ENCODE measurements around the gene KIZ. TPM values are rescaled to one million over a fixed set of nuclear protein-coding genes. Genes with fewer than 3 reads are reported as not detected.

The KIZ gene
- total RNA-seq, 1 donor = 19.4 TPM

- peak; percentile 18 for DNase-seq (ENCODE audit: low read depth)
- H3K4me3 ChIP-seq (ENCODE audit: low read depth, low read length) = no peak overlapping the region
- no peak for TF ChIP-seq CTCF (IDR thresholded peaks at IDR 0.05; ENCODE audit: insufficient read depth, low read length)
Observed at GRCh38 chr20:21191839-21192238, 66.0 kb downstream of the KIZ start.

GRCh38 chr20:21202259-21202658 lies 76.4 kb downstream of the KIZ start:
- DNase-seq (ENCODE audit: low read depth) = peak; percentile 16
- TF ChIP-seq CTCF (IDR thresholded peaks at IDR 0.05; ENCODE audit: insufficient read depth, low read length) = no peak

GRCh38 chr20:21203088-21203656 lies 77.3 kb downstream of the KIZ start:
- TF ChIP-seq CTCF (IDR thresholded peaks at IDR 0.05; ENCODE audit: insufficient read depth, low read length) = no peak
- no peak for DNase-seq (ENCODE audit: low read depth)
- H3K4me3 ChIP-seq (ENCODE audit: low read depth, low read length) = no peak overlapping the region

More at GRCh38 chr20:21202259-21202658, 76.4 kb downstream of the KIZ start:
- H3K4me3 ChIP-seq (ENCODE audit: low read depth, low read length) = no peak overlapping the region

- TF ChIP-seq CTCF (IDR thresholded peaks at IDR 0.05; ENCODE audit: insufficient read depth, low read length) = no peak
- H3K4me3 ChIP-seq (ENCODE audit: low read depth, low read length) = no peak overlapping the region
- DNase-seq (ENCODE audit: low read depth) = no peak
Observed at GRCh38 chr20:21206584-21206983, 80.7 kb downstream of the KIZ start.

- no peak for DNase-seq (ENCODE audit: low read depth)
- no peak for TF ChIP-seq CTCF (IDR thresholded peaks at IDR 0.05; ENCODE audit: insufficient read depth, low read length)
- no peak overlapping the region for H3K4me3 ChIP-seq (ENCODE audit: low read depth, low read length)
Observed at GRCh38 chr20:21208999-21209398, 83.1 kb downstream of the KIZ start.

- H3K4me3 ChIP-seq (ENCODE audit: low read depth, low read length) = no peak overlapping the region
- no peak for DNase-seq (ENCODE audit: low read depth)
- TF ChIP-seq CTCF (IDR thresholded peaks at IDR 0.05; ENCODE audit: insufficient read depth, low read length) = no peak
Observed at GRCh38 chr20:21209668-21210067, 83.8 kb downstream of the KIZ start.

GRCh38 chr20:21213691-21214090 lies 87.8 kb downstream of the KIZ start:
- no peak for DNase-seq (ENCODE audit: low read depth)
- H3K4me3 ChIP-seq (ENCODE audit: low read depth, low read length) = no peak overlapping the region
- TF ChIP-seq CTCF (IDR thresholded peaks at IDR 0.05; ENCODE audit: insufficient read depth, low read length) = no peak
